Fibroblast of gingiva (primary cell): ENCODE results near the gene UBTFL1.
"Not testable (repeated sequence)": the region's sequence is repeated elsewhere in the genome, so short reads cannot be mapped to it uniquely, and the experiment has no call there.

ENCODE experiments used
- DNase-seq: peaks from one replicate; pipeline ENCODE4 v3.0.0-alpha.2; 2011; ENCODE audit warnings: low read depth

Gene UBTFL1, protein sequence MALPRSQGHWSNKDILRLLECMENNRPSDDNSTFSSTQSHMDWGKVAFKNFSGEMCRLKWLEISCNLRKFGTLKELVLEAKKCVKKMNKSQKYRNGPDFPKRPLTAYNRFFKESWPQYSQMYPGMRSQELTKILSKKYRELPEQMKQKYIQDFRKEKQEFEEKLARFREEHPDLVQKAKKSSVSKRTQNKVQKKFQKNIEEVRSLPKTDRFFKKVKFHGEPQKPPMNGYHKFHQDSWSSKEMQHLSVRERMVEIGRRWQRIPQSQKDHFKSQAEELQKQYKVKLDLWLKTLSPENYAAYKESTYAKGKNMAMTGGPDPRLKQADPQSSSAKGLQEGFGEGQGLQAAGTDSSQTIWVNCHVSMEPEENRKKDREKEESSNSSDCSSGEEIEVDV

DNA sequence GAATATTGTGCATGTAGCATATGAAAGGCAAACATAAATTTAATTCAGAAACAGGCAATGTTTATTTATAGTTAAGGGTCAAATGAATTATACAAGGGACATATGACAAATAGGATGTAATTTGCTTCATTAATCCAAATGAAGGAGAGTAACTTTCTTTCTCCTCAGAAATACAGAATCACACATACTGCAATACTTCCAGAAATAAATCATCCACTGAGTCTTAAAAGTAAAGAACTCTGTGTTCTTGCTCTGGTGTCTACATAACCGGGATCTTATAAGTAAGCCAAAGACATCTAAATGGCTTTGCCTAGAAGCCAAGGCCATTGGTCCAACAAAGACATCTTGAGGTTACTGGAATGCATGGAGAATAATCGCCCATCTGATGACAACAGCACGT lies at the start of gene UBTFL1:
Gene UBTFL1 (plus strand): TSS at position 301 of the 400 bp plus-strand sequence. CDS start 0 bp downstream, at position 301.
- DNase-seq: not testable (repeated sequence)

DNA sequence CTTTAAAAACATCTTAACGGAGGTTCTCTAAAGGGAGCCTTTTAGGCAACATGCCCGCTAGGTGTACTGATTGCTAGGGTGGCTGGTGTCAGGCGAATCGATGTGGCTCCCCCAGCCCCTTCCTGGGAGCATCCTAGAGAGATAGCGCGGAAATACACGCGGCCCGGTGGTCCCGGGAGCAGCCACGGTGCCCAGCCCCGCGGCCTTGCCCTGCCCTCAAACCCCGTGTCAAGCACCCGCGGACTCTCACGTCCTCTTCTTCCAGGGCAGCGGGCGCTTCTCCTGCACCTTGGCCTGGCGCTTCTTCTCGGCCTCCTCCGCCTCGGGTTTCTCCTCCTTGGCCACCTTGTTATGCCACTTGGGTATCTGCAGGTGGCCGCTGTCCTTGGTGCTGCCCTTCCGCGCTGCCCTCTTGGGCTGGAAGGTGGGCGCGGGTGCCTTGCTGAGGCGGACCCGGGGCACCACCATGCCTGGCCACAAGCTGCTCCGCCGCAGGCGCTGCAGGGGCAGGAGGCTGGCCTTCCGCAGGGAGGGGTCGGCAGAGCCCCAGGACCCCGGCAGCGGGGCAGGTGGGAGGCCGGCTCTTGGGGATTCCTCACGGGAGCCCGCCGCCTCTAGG lies 34.0 kb upstream of the UBTFL1 start:
- DNase-seq: not testable (repeated sequence)

DNA sequence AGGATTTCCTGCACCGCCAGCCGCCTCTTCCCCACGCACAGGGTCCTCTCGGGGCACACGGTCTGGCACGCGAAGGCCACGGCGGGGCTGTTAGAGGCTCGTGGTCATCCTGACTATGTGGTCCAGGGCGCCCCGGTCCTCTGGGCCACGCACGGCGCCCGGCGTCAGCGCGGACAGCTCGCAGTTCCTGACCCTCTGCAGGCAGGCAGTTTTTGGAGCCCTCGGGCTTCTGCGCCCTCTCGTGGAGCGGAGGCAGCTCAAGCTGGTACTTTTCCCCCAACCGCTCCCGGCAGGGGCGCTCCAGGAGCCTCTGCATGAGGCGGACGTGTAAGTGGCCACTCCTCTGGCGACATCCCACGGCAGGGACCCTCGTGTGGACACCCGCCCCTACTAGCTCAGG lies 33.4 kb upstream of the UBTFL1 start:
- not testable (repeated sequence) for DNase-seq

DNA sequence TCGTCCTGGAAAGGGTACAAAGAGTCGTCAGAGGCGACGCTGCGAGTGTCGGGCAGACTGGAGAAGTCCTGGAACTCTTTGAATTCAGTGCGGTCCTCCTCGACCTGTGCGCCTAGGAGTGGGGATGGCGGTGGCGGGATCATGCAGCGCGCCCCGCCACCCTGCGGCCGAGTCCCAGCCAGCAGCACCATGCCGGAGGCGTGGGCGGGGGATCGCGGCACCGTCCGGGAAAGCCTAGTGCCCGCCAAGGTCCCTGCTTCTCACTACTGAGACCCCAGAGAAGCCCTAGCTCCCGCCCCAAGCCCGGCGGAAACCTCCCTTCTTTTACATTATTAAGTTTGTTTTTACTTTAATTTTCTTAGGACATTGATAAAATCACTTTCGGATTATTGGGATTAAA lies 32.2 kb upstream of the UBTFL1 start:
- DNase-seq: not testable (repeated sequence)

DNA sequence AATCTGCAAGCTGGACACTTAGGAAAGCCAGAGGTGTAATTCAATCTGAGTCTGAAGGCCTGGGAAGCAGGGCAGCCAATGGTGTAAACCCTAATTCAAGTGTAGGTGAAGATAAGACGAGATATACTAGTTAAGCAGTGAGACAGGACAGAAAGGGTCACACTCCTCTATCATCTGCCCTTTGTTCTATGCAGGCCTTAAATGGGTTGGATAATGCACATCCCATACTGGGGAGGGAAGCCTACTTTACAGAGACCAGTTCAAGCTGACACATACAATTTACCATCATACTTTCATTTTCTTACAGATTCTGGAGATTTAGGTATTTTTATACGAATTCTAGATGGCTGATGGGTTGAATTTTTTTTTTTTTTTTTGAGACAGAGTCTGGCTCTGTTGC lies 3.0 kb downstream of the UBTFL1 start:
- not testable (repeated sequence) for DNase-seq

DNA sequence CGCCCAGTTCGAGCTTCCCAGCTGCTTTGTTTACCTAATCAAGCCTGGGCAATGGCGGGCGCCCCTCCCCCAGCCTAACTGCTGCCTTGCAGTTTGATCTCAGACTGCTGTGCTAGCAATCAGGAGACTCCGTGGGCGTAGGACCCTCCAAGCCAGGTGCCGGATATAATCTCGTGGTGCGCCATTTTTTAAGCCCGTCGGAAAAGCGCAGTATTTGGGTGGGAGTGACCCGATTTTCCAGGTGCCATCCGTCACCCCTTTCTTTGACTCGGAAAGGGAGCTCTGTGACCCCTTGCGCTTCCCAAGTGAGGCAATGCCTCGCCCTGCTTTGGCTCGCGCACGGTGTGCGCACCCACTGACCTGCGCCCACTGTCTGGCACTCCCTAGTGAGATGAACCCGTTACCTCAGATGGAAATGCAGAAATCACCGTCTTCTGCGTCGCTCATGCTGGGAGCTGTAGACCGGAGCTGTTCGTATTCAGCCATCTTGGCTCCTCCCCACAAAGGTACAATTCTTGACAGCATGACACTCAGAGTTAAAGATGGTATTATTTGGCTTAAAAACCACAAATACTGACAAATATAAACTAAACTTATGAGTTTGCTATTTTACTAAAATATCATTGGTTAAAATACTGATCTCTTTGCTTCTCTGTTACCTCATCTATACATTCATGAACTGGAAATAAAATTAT lies 9.6 kb downstream of the UBTFL1 start:
- DNase-seq: not testable (repeated sequence)

DNA sequence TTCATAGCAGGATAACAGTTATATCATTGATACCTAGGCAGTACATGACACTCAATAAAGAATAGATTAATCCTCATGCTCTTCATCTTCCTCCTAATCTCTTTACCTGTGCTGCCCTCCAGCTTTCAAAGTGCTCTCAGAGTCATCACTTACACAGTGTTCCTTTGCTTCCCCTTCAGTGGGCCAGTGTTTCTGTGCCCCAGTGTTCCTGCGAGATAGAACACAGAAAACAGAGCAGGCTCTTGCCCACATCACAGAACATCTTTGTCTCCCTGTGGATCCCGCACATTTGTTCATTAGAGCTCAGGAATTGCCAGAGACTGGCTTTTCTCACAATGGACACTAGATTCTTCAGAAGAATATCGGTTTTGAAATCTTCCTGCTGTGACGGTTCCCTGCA lies 12.5 kb downstream of the UBTFL1 start:
- not testable (repeated sequence) for DNase-seq

DNA sequence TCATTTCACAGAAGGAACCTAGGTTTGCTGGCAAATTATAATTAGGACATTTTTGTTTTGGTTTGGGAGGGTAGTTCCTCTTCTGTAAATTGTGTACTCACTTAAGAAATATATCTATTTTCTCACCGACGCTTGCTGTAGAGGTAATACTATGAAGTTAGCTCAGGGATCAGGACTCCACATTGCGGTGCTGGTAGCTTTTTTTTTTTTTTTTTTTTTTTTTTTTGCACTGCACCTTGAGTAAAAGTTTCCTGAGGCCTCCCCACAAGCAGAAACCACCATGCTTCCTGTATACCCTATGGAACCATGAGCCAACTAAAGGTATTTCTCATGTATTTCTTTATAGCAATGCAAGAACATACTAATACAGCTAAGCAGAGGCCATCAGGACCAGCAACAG lies 14.7 kb downstream of the UBTFL1 start:
- no peak for DNase-seq

DNA sequence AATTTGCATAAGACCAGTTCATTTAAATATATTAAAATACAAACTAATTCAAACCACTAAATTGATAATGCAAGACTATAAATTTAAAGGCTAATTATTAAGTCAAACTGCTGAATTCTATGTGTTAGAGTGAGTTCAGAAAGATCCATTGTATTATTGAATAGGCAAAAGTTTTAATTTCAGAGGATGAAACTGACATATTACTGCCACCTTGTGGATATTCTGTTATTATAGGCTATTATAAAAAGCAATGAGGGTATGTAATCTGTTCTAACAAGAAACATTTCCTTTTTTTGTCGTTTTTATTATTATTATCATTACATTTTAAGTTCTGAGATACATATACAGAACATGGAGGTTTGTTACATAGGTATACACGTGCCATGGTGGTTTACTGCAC lies 27.8 kb downstream of the UBTFL1 start:
- DNase-seq: no peak

DNA sequence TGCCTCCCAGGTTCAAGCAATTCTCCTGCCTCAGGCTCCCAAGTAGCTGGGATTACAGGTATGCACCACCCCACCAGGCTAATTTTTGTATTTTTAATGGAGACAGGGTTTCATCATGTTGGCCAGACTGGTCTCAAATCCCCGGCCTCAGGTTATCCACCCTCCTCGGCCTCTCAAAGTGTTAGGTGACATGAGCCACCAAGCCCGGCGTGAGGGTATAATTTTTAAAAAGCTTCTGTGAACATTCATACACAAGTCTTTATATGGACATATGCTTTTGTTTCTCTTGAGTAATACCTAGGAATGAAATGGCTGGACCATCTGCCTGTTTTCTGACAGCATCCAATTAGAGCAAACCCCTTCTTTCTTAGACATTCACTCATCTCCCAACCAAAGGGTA lies 34.4 kb downstream of the UBTFL1 start:
- DNase-seq: no peak

DNA sequence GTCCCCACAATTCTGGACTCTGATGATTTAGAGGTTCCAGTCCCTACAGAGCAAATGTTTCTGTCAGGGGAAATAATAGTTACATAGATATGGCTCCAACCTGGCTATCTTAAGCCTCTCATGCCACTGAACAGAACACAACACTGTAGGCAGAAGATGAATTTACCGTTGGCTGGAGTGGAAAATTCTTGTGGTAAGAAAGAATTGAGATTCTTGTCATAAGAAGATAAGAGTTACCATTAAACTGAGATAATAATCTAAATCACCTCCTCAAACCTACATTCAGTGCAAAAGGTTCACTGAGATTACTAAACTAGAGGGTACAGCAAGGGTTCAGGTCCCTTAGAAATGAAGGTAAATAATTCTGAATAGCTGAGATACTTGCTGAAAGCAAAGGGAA lies 38.6 kb downstream of the UBTFL1 start:
- DNase-seq: no peak

DNA sequence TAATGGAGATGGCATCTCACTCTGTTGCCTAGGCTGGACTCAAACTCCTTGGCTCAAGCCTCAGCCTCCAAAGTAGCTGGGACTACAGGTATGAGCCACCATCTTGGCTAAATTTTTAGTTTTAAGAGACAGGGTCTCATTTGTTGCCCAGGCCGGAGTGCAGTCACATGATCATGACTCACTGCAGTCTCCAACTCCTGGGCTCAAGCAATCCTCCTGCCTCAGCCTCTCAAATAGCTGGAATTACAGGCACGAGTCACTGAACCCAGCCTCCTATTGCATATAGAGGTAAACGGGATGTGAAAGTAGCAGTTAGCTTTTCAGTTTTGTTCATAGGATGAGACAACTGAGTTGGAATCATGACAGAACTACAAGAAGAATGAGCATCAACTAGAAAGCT lies 39.2 kb downstream of the UBTFL1 start:
- no peak for DNase-seq

DNA sequence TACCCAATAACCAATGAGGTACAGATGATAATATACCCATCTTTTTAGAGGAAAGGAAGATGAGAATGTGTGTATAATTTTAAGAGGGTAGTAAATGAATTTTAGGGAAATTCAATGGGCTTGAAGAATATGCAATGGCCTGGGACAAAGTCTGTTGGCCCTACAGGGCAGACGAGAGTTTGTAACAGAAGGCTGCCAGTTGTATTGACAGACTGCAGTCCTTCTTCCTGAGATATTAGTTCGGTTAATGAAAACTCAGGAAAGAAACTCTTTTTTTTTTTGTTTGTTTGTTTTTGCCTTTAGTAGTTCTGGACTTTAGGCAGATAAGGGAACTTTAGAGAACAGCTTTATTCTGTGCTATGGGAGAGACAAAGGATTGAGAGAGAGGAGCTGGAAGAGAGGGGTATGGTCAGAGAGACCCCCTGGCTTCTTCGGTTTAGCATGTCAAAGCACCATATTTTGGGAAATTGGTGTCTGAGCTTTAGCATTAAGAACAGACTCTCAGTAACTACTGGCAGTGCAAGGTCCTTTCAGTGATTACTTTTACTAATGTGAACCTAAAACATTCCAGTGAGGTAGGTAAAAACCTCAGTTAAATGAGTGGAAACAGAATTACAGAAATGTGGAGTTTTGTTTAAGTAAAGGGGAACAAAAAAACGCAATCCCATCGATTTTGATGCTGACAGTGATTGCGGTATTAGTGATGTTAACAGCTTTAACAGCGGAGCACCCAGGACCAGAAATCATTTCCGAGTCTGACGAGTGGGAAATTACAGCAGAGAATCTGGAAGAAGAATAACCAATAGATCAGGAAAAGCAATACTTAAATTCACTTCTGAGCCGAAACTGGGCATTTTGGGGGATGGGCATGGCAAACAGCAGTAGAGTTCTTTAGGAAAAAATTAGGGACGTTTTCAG lies 48.1 kb downstream of the UBTFL1 start:
- DNase-seq: no peak

DNA sequence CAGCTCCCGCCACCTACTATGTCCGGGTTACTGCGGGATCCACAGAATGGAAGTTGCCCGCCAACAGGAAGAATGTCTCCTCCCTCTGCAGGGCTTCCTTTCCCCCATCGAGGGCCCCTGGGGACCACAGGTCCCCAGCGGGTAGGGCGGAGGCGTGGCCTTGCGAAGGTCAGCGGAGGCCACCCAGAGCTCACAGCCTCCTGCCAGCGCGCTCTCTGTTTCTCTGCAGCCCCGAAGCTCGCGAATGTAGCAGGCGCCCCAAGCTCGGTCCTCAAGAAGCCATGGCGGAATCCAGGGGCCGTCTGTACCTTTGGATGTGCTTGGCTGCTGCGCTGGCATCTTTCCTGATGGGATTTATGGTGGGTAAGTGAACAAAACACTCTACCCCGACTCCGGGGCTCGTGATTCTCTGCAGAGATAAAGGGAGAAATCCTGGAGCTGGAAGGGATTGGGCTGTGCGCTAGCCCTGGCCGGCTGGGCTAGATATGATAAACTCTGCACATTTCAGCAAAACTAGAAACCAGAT lies 48.8 kb downstream of the UBTFL1 start, which contains the start of gene NAALAD2:
Gene NAALAD2 (plus strand): TSS at position 186 of the 526 bp plus-strand sequence. CDS start 96 bp downstream, at position 282.
- peak; percentile 44 for DNase-seq

DNA sequence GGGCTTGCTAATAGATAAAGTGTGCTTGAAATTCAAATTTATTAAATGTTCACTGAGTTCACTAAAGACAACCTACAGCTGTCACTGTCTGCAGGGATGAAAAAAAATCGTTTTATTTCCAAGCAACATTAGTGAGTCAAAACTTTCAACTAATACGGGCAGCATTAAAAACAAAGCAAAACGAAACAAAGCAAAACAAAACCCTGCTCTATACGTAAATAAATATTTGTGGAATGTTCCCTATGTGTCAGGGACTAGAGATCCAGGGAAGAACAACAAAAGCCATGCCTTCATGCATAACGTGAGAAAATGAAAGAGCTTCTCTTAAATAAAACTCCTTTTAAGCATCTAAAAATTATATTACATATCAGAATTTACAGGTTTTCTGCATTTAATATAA lies 49.3 kb downstream of the UBTFL1 start:
- DNase-seq: no peak
